ENCODE results near the gene NAA25. TPM values are rescaled to one million over a fixed set of nuclear protein-coding genes. Genes with fewer than 3 reads are reported as not detected.

Gene NAA25
- total and polyA plus RNA-seq, 2 of the 4 experiments (the other 2 are of a cell fraction) = 10.3 to 25.5 TPM

- dilution Hi-C loops (cut with HindIII; ENCODE audit: low sequenced_read_pairs, unreplicated experiment) (no loop called here), in situ Hi-C loops (cut with MboI; ENCODE audit: low sequenced_read_pairs) (no loop called here), intact Hi-C loops (cut with micrococcal nuclease) (loop anchor here (1.0 kb wide), 1 partner anchor 68 kb away; no protein-coding TSS in a partner anchor)
- Histone ChIP-seq H3K79me1 (ENCODE audit: low read depth in 1 of 2, low read length in 2 of 2) (peaks cover 24 to 59% of the 10 kb centered on the region in 2 experiments), H3K27me3 (ENCODE audit: control insufficient read depth, insufficient read depth, low read length) (no peaks in the 10 kb centered on the region), H3K9me1 (ENCODE audit: insufficient read depth, low read length) (peaks cover 10% of the 10 kb centered on the region), H3K9ac (ENCODE audit: low read depth, low read length) (peak within 1 kb of the TSS; percentile 86), H3K14ac (replicated peaks; ENCODE audit: low read depth, low read length) (peak within 1 kb of the TSS; percentile 97), H2AK9ac (replicated peaks; ENCODE audit: low read depth, low read length, poor library complexity) (peak within 1 kb of the TSS; percentile 97), H3K9me3 (ENCODE audit: control insufficient read depth, insufficient read depth, low read length) (no peaks in the 10 kb centered on the region), H3K23ac (ENCODE audit: low read depth, low read length) (peak within 1 kb of the TSS; percentile 92), H2BK20ac (ENCODE audit: low read depth, low read length) (no peak within 1 kb of the TSS), H2BK120ac (ENCODE audit: low read depth, low read length) (peak within 1 kb of the TSS; percentile 57), H3K18ac (ENCODE audit: low read depth, low read length) (peak within 1 kb of the TSS; percentile 64), H3K27ac (ENCODE audit: insufficient read depth, low read length) (peak within 1 kb of the TSS; percentile 80), H3K4me2 (ENCODE audit: low read depth, low read length) (peak within 1 kb of the TSS; percentile 83), H3K4ac (ENCODE audit: low read depth, low read length) (peak within 1 kb of the TSS; percentile 98), H4K5ac (ENCODE audit: low read depth, low read length) (peak within 1 kb of the TSS; percentile 89), H3K4me3 (ENCODE audit: insufficient read depth, low read depth, low read length) (peak within 1 kb of the TSS; percentile 79), H2BK5ac (ENCODE audit: low read depth, low read length, poor library complexity, severe bottlenecking) (peak within 1 kb of the TSS; percentile 83), H4K8ac (ENCODE audit: low read depth in 2 of 2, low read length in 2 of 2) (peak within 1 kb of the TSS; percentile 72 to 97), H2BK15ac (ENCODE audit: low read depth, low read length) (peak within 1 kb of the TSS; percentile 21; the same call in 2 of the 3 replicates), H4K91ac (ENCODE audit: insufficient read depth, low read depth, low read length) (peak within 1 kb of the TSS; percentile 91), H3K36me3 (ENCODE audit: control insufficient read depth, insufficient read depth, low read length) (no peaks in the 10 kb centered on the region; the same call in 1 of the 2 replicates), H4K20me1 (ENCODE audit: insufficient read depth, low read length) (peaks cover 13% of the 10 kb centered on the region; the same call in 1 of the 2 replicates), H3K4me1 (ENCODE audit: control insufficient read depth, insufficient read depth, low read length) (peaks cover 1% of the 10 kb centered on the region; the same call in 1 of the 2 replicates), H2AFZ (replicated peaks; ENCODE audit: low read length, poor library complexity) (peak within 1 kb of the TSS; percentile 98), H3K56ac (ENCODE audit: extremely low read depth, insufficient read depth, low read length) (peak within 1 kb of the TSS; percentile 89), H2AK5ac (ENCODE audit: low read depth, low read length) (peak within 1 kb of the TSS; percentile 91)
- DNase-seq (peak; percentile 98), ATAC-seq (ENCODE audit: low read depth) (peak; percentile 89)
- 0% methylated on average over 48 of the region's 67 CpGs; no CpG with 5 or more reads in 1 of the 2 experiments for WGBS, 2 experiments (ENCODE audit: extremely low coverage in 2 of 2, insufficient read length in 1 of 2)
- TSS peak; percentile 74 for BruUV-seq (replicated peaks)
- ChIA-PET POLR2A (ENCODE audit: unreplicated experiment) (interaction anchor here (0.7 to 1.0 kb wide), 2 partner anchors 11 to 35 kb away, joined by 3 read pairs; no protein-coding TSS in a partner anchor), CTCF (interaction anchor here (0.5 to 1.0 kb wide), 2 partner anchors 32 to 68 kb away, joined by 3 read pairs; no protein-coding TSS in a partner anchor)
- TF ChIP-seq MAZ (IDR thresholded peaks at IDR 0.05; ENCODE audit: borderline replicate concordance, low read depth, low read length) = peak; percentile 92
- peak; percentile 57; the same call in 1 of the 2 replicates for TF ChIP-seq MXI1 (IDR thresholded peaks at IDR 0.05; ENCODE audit: borderline replicate concordance, low read depth, low read length)
- no peak for TF ChIP-seq RFX5 (IDR thresholded peaks at IDR 0.05; ENCODE audit: low read depth, low read length)
- peak; percentile 51 for TF ChIP-seq RAD21 (IDR thresholded peaks at IDR 0.05; ENCODE audit: low read length)
- TF ChIP-seq MAFK (IDR thresholded peaks at IDR 0.05; ENCODE audit: low read depth, low read length) = no peak
- no peak for TF ChIP-seq RCOR1 (IDR thresholded peaks at IDR 0.05; ENCODE audit: insufficient replicate concordance, low read length)
- peak; percentile 99 for TF ChIP-seq USF2 (IDR thresholded peaks at IDR 0.05; ENCODE audit: low read depth, low read length)
- peak; percentile 95 for TF ChIP-seq FOS (IDR thresholded peaks at IDR 0.05; ENCODE audit: low read depth, low read length)
- peak; percentile 36 for TF ChIP-seq SMC3 (IDR thresholded peaks at IDR 0.05; ENCODE audit: low read depth, low read length)
- no peak for TF ChIP-seq ELK1 (IDR thresholded peaks at IDR 0.05; ENCODE audit: borderline replicate concordance, low read depth, low read length)
- no peak for TF ChIP-seq NFE2L2 (IDR thresholded peaks at IDR 0.05; ENCODE audit: low read depth, low read length)
- peak; percentile 99 for TF ChIP-seq BHLHE40 (IDR thresholded peaks at IDR 0.05; ENCODE audit: low read depth, low read length)
- no peak for TF ChIP-seq CEBPB (IDR thresholded peaks at IDR 0.05; ENCODE audit: low read depth, low read length)
- peak; percentile 90 for TF ChIP-seq POLR2A (IDR thresholded peaks at IDR 0.05; ENCODE audit: low read depth, low read length)
These were observed 95.6 kb downstream of the NAA25 start, which contains the start of the genes ERP29 and TMEM116 for GRCh38 chr12:112012775-112013600. ERP29 (plus strand) TSS chr12:112013426; CDS start chr12:112013466, 40 bp downstream. TMEM116 (minus strand) TSS chr12:112013165; CDS start chr12:112005270, 7,895 bp downstream.

All from IMR-90 (cell line).